HCT116 (cell line): ENCODE data around the gene GPR37L1. TPM values are rescaled to one million over a fixed set of nuclear protein-coding genes. Genes with fewer than 3 reads are reported as not detected.

Source experiments
- ATAC-seq: fragments of 200-7000 bp; cut with Tn5 transposase; 2 replicates; pipeline ENCODE4 v1.9.1; 2020; ENCODE audit warnings: mild to moderate bottlenecking, moderate library complexity
- BruUV-seq: library from RNA; stranded (reverse); fragments of 400-500 nt; replicated peaks from 2 replicates; lab custom pipeline; 2021; lab: Mats Ljungman, UMichigan
- CTCF ChIA-PET: fragments of 300-600 bp; sonication (Branson Sonifier 250); formaldehyde crosslinking; loops from one replicate; lab custom pipeline; 2021; ENCODE audit warnings: antibody characterized with exemption; lab: Charles Lee
- POLR2A ChIA-PET: fragments of 300-600, 350-600 bp; sonication (Branson Sonifier 250); formaldehyde crosslinking; loops from one replicate; lab custom pipeline; 2021; ENCODE audit warnings: antibody characterized with exemption; lab: Charles Lee
- RAD21 ChIA-PET, 2 experiments: fragments of 300-600 bp; sonication (Branson Sonifier 250); formaldehyde crosslinking; loops; one replicate each; lab custom pipeline; 2023; ENCODE audit warnings: low total read pairs in 2 of 2; ENCODE audit not compliant: uncharacterized antibody in 2 of 2, unreplicated experiment in 2 of 2, low non-redundant PET in 1 of 2; lab: Charles Lee
- DNase-seq: peaks from one replicate; pipeline ENCODE4 v3.0.0-alpha.2; 2010; ENCODE audit warnings: low read depth, low spot score
- H2AFZ ChIP-seq: fragments of 200-600 bp; shearing (Covaris generic), sonication (generic); 2 replicates; pipeline ENCODE4 v1.6.1; 2017; ENCODE audit warnings: low read depth, mixed run types, mixed read lengths, antibody characterized with exemption, low read length; ENCODE audit not compliant: poor library complexity, severe bottlenecking
- H3K27ac ChIP-seq: 2 replicates; pipeline ENCODE4 v1.5.1; 2012; ENCODE audit warnings: low read depth, low read length
- H3K27me3 ChIP-seq: fragments of 200-600 bp; sonication (generic); 2 replicates; pipeline ENCODE4 v1.6.1; 2016; ENCODE audit warnings: mixed run types, low read length, mixed read lengths; ENCODE audit not compliant: insufficient read depth
- H3K36me3 ChIP-seq, 2 experiments: fragments of 200-500 bp in 1 of 2; fragments of 200-600 bp in 1 of 2; sonication (Bioruptor generic) in 1 of 2; sonication (generic) in 1 of 2; 2 replicates each; pipeline versions ENCODE4 v1.5.1 to v1.6.1; 2014 to 2016; ENCODE audit warnings: low read length in 2 of 2, inconsistent platforms in 1 of 2, mixed read lengths in 1 of 2, mixed run types in 1 of 2; ENCODE audit not compliant: insufficient read depth in 2 of 2, control insufficient read depth in 1 of 2
- H3K4me1 ChIP-seq, 2 experiments: fragments of 200-600 bp in 1 of 2; sonication (generic) in 1 of 2; 2 replicates each; pipeline versions ENCODE4 v1.5.1 to v1.6.1; 2012 to 2017; ENCODE audit warnings: low read length in 2 of 2, inconsistent platforms in 1 of 2, mild to moderate bottlenecking in 1 of 2, mixed read lengths in 1 of 2, mixed run types in 1 of 2, moderate library complexity in 1 of 2; ENCODE audit not compliant: insufficient read depth in 2 of 2, control insufficient read depth in 1 of 2
- H3K4me2 ChIP-seq: fragments of 200-600 bp; sonication (generic); 2 replicates; pipeline ENCODE4 v1.6.1; 2017; ENCODE audit warnings: mixed run types, low read length, mixed read lengths
- H3K4me3 ChIP-seq, 2 experiments: fragments of 200-600 bp in 1 of 2; sonication (generic) in 1 of 2; replicated peaks in 1 of 2; 2 replicates each; pipeline ENCODE4 v1.5.1; 2011 to 2016; ENCODE audit warnings: low read length in 2 of 2, control low read depth in 1 of 2, low read depth in 1 of 2, mild to moderate bottlenecking in 1 of 2, mixed read lengths in 1 of 2, mixed run types in 1 of 2
- H3K79me2 ChIP-seq: fragments of 200-600 bp; sonication (generic); 2 replicates; pipeline ENCODE4 v1.6.1; 2017; ENCODE audit warnings: mild to moderate bottlenecking, mixed run types, low read length, moderate library complexity, mixed read lengths; ENCODE audit not compliant: insufficient read depth
- H3K9ac ChIP-seq: fragments of 200-600 bp; sonication (generic); 2 replicates; pipeline ENCODE4 v1.6.1; 2016; ENCODE audit warnings: low read length, mixed read lengths
- H3K9me2 ChIP-seq: fragments of 200-600 bp; sonication (generic), shearing (Covaris generic); 2 replicates; pipeline ENCODE4 v1.6.1; 2017; ENCODE audit warnings: mixed run types, mild to moderate bottlenecking, moderate library complexity; ENCODE audit not compliant: insufficient read depth
- H3K9me3 ChIP-seq, 2 experiments: fragments of 200-500 bp in 1 of 2; fragments of 200-600 bp in 1 of 2; sonication (Bioruptor generic) in 1 of 2; sonication (generic) in 1 of 2; 2 replicates each; pipeline ENCODE4 v1.6.1; 2014 to 2017; ENCODE audit warnings: low read length in 2 of 2, mixed read lengths in 2 of 2, inconsistent platforms in 1 of 2, low read depth in 1 of 2, mild to moderate bottlenecking in 1 of 2, mixed run types in 1 of 2, moderate library complexity in 1 of 2; ENCODE audit not compliant: control insufficient read depth in 1 of 2, insufficient read depth in 1 of 2
- H4K20me1 ChIP-seq: fragments of 200-600 bp; sonication (generic), shearing (Covaris generic); 2 replicates; pipeline ENCODE4 v1.6.1; 2017; ENCODE audit warnings: mixed run types, mild to moderate bottlenecking, moderate library complexity; ENCODE audit not compliant: insufficient read depth
- CBX3 ChIP-seq: IDR thresholded peaks from 2 replicates; pipeline ENCODE4 v1.6.1; 2012; ENCODE audit warnings: low read depth
- CEBPB ChIP-seq: IDR thresholded peaks from 2 replicates; pipeline ENCODE4 v1.6.1; 2012; ENCODE audit warnings: low read depth
- CTCF ChIP-seq, 3 experiments: fragments of 200-600 bp in 1 of 3; sonication (generic) in 1 of 3; IDR thresholded peaks in 2 of 3; conservative IDR thresholded peaks in 1 of 3; 2 replicates each; pipeline ENCODE4 v1.5.1; 2012 to 2017; ENCODE audit warnings: low read depth in 2 of 3, low read length in 2 of 3, antibody characterized with exemption in 1 of 3, borderline replicate concordance in 1 of 3, control low read depth in 1 of 3, mild to moderate bottlenecking in 1 of 3, mixed read lengths in 1 of 3, mixed run types in 1 of 3, moderate library complexity in 1 of 3; ENCODE audit not compliant: insufficient read depth in 1 of 3
- EGR1 ChIP-seq: IDR thresholded peaks from 2 replicates; pipeline ENCODE4 v1.6.1; 2012; ENCODE audit warnings: low read depth
- ELF1 ChIP-seq: IDR thresholded peaks from 2 replicates; pipeline ENCODE4 v1.6.1; 2012; ENCODE audit warnings: low read depth, borderline replicate concordance
- EZH2 ChIP-seq: fragments of 200-600 bp; sonication (generic); IDR thresholded peaks from 2 replicates; pipeline ENCODE4 v1.6.1; 2017; ENCODE audit warnings: antibody characterized with exemption, mixed run types
- EZH2phosphoT487 ChIP-seq: fragments of 200-600 bp; IDR thresholded peaks from 2 replicates; pipeline ENCODE4 v1.6.1; 2018; ENCODE audit warnings: antibody characterized with exemption, borderline replicate concordance
- FOSL1 ChIP-seq: IDR thresholded peaks from 2 replicates; pipeline ENCODE4 v1.6.1; 2012; ENCODE audit warnings: low read depth
- JUND ChIP-seq: IDR thresholded peaks from 2 replicates; pipeline ENCODE4 v1.6.1; 2012
- MAX ChIP-seq: IDR thresholded peaks from 2 replicates; pipeline ENCODE4 v1.6.1; 2012
- POLR2A ChIP-seq: IDR thresholded peaks from 2 replicates; pipeline ENCODE4 v1.7.0; 2011; ENCODE audit warnings: borderline replicate concordance; ENCODE audit not compliant: insufficient read depth, insufficient read length; ENCODE audit errors: extremely low read depth
- RAD21 ChIP-seq: IDR thresholded peaks from 2 replicates; pipeline ENCODE4 v1.6.1; 2012; ENCODE audit warnings: low read depth, mild to moderate bottlenecking
- REST ChIP-seq: IDR thresholded peaks from 2 replicates; pipeline ENCODE4 v1.6.1; 2012; ENCODE audit warnings: low read depth
- SIN3A ChIP-seq: IDR thresholded peaks from 2 replicates; pipeline ENCODE4 v1.6.1; 2012; ENCODE audit warnings: low read depth
- SRF ChIP-seq: IDR thresholded peaks from 2 replicates; pipeline ENCODE4 v1.6.1; 2012; ENCODE audit warnings: low read depth
- TCF7L2 ChIP-seq: IDR thresholded peaks from 2 replicates; pipeline ENCODE4 v1.7.0; 2011; ENCODE audit warnings: borderline replicate concordance, inconsistent platforms; ENCODE audit not compliant: insufficient read depth, insufficient read length; ENCODE audit errors: extremely low read depth
- ZFX ChIP-seq: fragments of 450-650 bp; IDR thresholded peaks from 2 replicates; pipeline ENCODE4 v1.6.1; 2017
- ZNF274 ChIP-seq: fragments of 200-500 bp; sonication (Bioruptor generic); IDR thresholded peaks from 2 replicates; pipeline ENCODE4 v1.6.1; 2014; ENCODE audit warnings: mild to moderate bottlenecking, low read depth, low read length, inconsistent platforms
- intact Hi-C: fragments of 100-400 bp; cut with micrococcal nuclease; formaldehyde crosslinking; loops from 2 replicates; pipeline ENCODE4 v1.10.0; 2022
- total RNA-seq: library from RNA; stranded (reverse); gene quantifications from one replicate; pipeline ENCODE4 v1.2.1, GENCODE V29; 2021; ENCODE audit not compliant: unreplicated experiment

GPR37L1 gene
- total RNA-seq, 1 experiment from 2014 or later, result 0.10 TPM

- no peak for TF ChIP-seq CBX3
- TF ChIP-seq CTCF (IDR thresholded peaks at IDR 0.05 in 2 of 3, conservative IDR thresholded peaks at IDR 0.05 in 1 of 3; ENCODE audit: borderline replicate concordance in 1 of 3, insufficient read depth in 1 of 3, low read depth in 2 of 3, low read length in 2 of 3), result no peak
- TF ChIP-seq FOSL1, result no peak
- TF ChIP-seq EGR1, result no peak
- TF ChIP-seq ELF1, result no peak
- TF ChIP-seq EZH2phosphoT487, result no peak
- TF ChIP-seq ZFX, result no peak
- TF ChIP-seq REST, result no peak
- no peak for TF ChIP-seq JUND
- no peak for TF ChIP-seq EZH2
- TF ChIP-seq ZNF274, result no peak
- no peak for TF ChIP-seq RAD21
- TF ChIP-seq SIN3A, result no peak
- TF ChIP-seq MAX, result no peak
- no peak for TF ChIP-seq CEBPB
- TF ChIP-seq SRF, result no peak
- no peak for TF ChIP-seq TCF7L2
- no peak for TF ChIP-seq POLR2A
- H3K4me1 ChIP-seq, result peaks cover 0 to 4% of the 10 kb centered on the region in 2 experiments; a peak in 1 of 4 replicates
- H3K4me3 ChIP-seq, result no peak overlapping the region
- no peaks in the 10 kb centered on the region for H3K9me3 ChIP-seq
- H2AFZ ChIP-seq, result no peak overlapping the region
- ChIA-PET POLR2A (interaction anchor here (1.2 kb wide), 1 partner anchor 118 kb away, joined by 4 read pairs; the partner anchor contains the start of gene ELF3), RAD21 (no interaction called here), CTCF (no interaction called here)
- no peaks in the 10 kb centered on the region; the same call in 1 of the 2 replicates for H3K27me3 ChIP-seq
- BruUV-seq, result no TSS peak
- H3K36me3 ChIP-seq, result peaks cover 0 to 2% of the 10 kb centered on the region in 2 experiments; a peak in 1 of 4 replicates
- intact Hi-C loops, result no loop called here
- no peak overlapping the region for H3K27ac ChIP-seq
- DNase-seq, result no peak
- H4K20me1 ChIP-seq, result no peaks in the 10 kb centered on the region
- no peaks in the 10 kb centered on the region for H3K79me2 ChIP-seq
- H3K9ac ChIP-seq, result no peak overlapping the region
- ATAC-seq, result peak; percentile 10; the same call in 1 of the 2 replicates
- no peak overlapping the region for H3K4me2 ChIP-seq
- H3K9me2 ChIP-seq, result no peaks in the 10 kb centered on the region
Measured at GRCh38 chr1:202127836-202128622, 5.3 kb downstream of the GPR37L1 start.
